ENCODE measurements around the gene RNF8. TPM values are rescaled to one million over a fixed set of nuclear protein-coding genes. Genes with fewer than 3 reads are reported as not detected.

The RNF8 gene
- total and polyA plus RNA-seq, 9 of the 15 experiments (the other 6 are each of a cell fraction or from before 2014, with no cell fraction given), result 10.6 to 47.0 (median 37.5) TPM

DNA sequence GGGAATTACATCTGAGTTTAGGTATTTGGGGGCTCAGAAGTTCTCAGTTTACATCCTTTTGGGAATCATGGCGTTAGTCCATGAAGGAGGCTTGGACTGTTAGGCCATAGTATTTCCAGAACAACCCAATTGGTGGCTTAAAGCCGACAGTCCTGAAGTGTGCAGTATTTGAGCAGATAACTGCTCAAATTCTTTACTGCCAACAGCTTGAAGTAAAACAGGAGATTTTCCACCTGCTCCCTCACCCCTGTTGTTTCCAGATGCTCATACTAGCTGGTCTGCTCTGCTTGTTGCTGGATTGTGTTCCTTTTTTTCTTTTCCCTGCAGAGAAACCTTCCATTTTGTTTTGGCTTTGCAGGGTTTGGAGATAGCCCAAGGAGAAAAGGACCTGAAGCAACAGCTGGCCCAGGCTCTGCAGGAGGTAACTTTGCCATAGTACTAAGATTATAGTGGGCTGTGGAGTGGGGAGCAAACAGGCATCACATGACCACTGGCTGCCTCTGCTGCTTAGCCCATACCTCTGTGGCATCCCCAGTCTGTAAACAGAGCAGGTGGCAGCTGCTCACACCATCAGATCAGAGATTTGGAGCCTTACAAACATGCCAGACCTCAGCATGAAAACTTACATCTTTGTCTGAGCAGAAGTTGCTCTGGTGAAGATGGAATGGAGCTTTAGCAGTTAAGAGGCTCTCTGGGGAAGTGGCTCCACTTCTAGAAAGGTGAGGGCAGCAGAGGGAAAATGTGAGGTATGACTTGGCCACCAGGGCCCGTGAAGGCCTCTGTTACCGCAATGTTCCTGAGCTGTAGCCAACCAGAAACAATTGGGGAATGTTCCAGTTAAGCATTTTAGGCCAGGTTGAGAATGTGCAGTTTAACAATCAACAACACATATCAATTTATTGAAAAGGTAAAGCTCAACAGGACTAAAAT is 17.6 kb downstream of the RNF8 start:
- Histone ChIP-seq H2AFZ (ENCODE audit: low read depth, low read length) (no peak overlapping the region), H4K20me1 (replicated peaks; ENCODE audit: control insufficient read depth, insufficient read depth, low read length) (no peaks in the 10 kb centered on the region; the same call in 1 of the 2 replicates), H3K4me1 (replicated peaks in 1 of 2; ENCODE audit: control insufficient read depth in 2 of 2, insufficient read depth in 2 of 2, low read length in 2 of 2) (no peaks in the 10 kb centered on the region), H3K79me2 (ENCODE audit: control insufficient read depth, insufficient read depth, low read length) (no peaks in the 10 kb centered on the region), H3K27ac (ENCODE audit: extremely low read depth, low read depth, low read length) (no peak overlapping the region), H3K9me3 (replicated peaks; ENCODE audit: control insufficient read depth, insufficient read depth, low read depth, low read length) (no peaks in the 10 kb centered on the region), H3K4me2 (ENCODE audit: insufficient read depth, low read length) (no peak overlapping the region), H3K27me3 (ENCODE audit: control insufficient read depth in 2 of 2, insufficient read depth in 2 of 2, low read length in 2 of 2) (no peaks in the 10 kb centered on the region), H3K36me3 (ENCODE audit: control insufficient read depth, insufficient read depth, low read length) (peaks cover 89% of the 10 kb centered on the region), H3K4me3 (no peak overlapping the region), H3K9ac (ENCODE audit: insufficient read depth in 1 of 2, low read depth in 2 of 2, low read length in 2 of 2) (no peak overlapping the region), H3K9me1 (ENCODE audit: control insufficient read depth, insufficient read depth, low read length) (no peaks in the 10 kb centered on the region)
- in situ Hi-C loops (cut with MboI) (loop anchor here (25.0 kb wide), 1 partner anchor 1116 kb away; no protein-coding TSS in a partner anchor), intact Hi-C loops (cut with micrococcal nuclease) (no loop called here)
- 68% methylated on average over 4 of the region's 4 CpGs for WGBS (ENCODE audit: insufficient coverage, low coverage, missing lambda C conversion rate)
- no TSS peak for BruUV-seq (replicated peaks)
- POLR2A ChIA-PET, result interaction anchor here (0.5 to 1.4 kb wide), 7 partner anchors 13 to 560 kb away, joined by 3 to 5 read pairs (median 4); partner anchors contain the start of gene CMTR1
- CTCF ChIA-PET (ENCODE audit: low intra/inter-chr PET ratio), result interaction anchor here (0.7 to 1.1 kb wide), 2 partner anchors 10 to 431 kb away, joined by 3 read pairs; no protein-coding TSS in a partner anchor
- FAIRE-seq, result no peak
- no peak for ATAC-seq
- no peak for DNase-seq (ENCODE audit: extremely low read depth in 1 of 4, low spot score in 3 of 4)
- TF ChIP-seq, protein P1, sequence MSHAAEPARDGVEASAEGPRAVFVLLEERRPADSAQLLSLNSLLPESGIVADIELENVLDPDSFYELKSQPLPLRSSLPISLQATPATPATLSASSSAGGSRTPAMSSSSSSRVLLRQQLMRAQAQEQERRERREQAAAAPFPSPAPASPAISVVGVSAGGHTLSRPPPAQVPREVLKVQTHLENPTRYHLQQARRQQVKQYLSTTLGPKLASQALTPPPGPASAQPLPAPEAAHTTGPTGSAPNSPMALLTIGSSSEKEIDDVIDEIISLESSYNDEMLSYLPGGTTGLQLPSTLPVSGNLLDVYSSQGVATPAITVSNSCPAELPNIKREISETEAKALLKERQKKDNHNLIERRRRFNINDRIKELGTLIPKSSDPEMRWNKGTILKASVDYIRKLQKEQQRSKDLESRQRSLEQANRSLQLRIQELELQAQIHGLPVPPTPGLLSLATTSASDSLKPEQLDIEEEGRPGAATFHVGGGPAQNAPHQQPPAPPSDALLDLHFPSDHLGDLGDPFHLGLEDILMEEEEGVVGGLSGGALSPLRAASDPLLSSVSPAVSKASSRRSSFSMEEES (CRISPR knock-in tag; IDR thresholded peaks at IDR 0.05), result peak; percentile 29; the same call in 1 of the 2 replicates
- no peak for TF ChIP-seq CBFA2T2 (conservative IDR thresholded peaks at IDR 0.05)
